Stimulated activated CD4-positive, alpha-beta T cell treated with anti-CD3 and anti-CD28 coated beads, Interleukin-15, amount 100 ng/mL, for 24 hours (primary cell): Measurements from ENCODE around the gene MLXIP.

Source experiments
- DNase-seq: peaks from one replicate; pipeline ENCODE4 v3.0.0-alpha.2; 2020

MLXIP gene

DNA sequence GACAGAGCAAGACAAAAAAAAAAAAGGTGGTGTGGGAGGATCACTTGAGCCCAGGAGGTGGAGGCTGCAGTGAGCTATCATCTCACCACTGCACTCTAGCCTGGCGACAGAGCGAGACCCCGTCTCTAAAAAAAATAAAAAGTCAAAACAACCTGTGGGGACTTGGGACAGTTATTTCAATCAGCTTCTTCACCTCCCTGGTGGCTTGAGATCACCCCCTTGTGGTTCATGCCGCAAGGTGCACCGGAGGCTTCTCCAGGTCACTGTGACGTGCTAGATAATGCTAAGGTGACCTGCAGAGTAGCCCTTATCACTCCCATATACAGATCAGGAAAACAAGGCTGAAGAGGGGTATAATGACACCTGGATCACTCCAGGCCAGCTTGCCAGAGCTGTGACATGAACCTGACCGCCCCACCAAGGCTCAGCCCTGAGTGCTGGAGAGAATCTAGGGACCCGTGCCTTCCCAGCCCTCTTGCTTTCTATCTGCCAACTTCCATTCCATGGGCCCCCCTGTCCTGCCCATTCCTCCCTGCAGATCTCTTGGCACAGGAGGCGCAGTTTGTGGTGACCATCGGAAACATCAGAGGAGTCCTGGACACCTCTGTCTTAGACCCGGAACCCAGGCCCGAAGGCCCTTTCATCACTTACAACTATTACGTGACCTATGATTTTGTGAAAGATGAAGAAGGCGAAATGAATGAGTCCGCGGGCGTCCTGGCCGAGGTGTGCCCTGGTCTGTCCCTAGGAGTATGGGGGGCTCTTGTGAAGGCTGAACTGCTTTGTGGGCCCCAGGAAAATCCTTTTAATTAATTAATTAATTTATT lies 112.5 kb downstream of the MLXIP start:
- DNase-seq, result peak; percentile 81

- no peak for DNase-seq
Observed at GRCh38 chr12:122192441-122192840, 113.9 kb downstream of the MLXIP start.

DNA sequence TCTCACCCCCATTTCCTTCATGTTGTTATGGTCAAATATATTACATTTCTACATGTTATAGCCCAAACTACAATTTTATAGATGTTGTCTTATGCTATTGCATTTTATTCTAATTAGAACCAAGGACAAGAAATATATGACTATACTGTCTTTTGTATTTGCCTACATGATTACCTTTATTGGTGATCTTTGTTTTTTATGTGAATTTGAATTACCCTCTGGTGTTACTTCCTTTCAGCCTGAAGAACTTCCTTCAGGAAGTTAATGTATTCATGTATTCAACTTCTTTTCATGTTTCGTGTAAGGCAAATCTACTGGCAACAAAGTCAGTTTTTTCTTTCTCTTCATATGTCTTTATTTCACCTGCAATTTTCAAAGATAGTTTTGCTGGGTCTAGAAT lies 116.2 kb downstream of the MLXIP start:
- DNase-seq, result no peak

DNA sequence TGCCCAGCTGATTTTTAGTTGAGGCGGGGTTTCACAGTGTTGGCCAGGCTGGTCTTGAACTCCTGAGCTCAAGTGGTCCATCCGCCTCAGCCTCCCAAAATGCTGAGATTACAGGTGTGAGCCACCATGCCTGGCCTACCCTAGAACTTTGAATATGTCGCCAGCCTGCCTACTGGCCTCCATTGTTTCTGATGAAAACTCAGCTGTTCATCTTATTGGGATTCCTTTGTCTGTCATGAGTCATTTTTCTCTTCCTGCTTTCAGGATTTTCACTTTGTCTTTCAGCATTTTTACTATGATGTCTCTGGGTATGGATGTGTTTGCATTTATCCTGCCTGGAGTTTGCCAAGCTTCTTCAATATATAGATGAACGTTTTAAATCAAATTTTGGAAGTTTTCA lies 116.8 kb downstream of the MLXIP start:
- no peak for DNase-seq
